A549 (cell line): ENCODE data around the gene TBX6. TPM values are rescaled to one million over a fixed set of nuclear protein-coding genes. Genes with fewer than 3 reads are reported as not detected.
A peak's percentile ranks its signal among the peaks of the same experiment; 100 is the strongest.

ENCODE experiments used
- ATAC-seq, 2 experiments: fragments of 200-7000 bp in 1 of 2; fragments of >200 bp in 1 of 2; cut with Nextera tagmentation in 1 of 2; cut with Tn5 transposase in 1 of 2; 3 replicates each; pipeline versions ENCODE4 v1.8.0 to v1.9.1; 2018 to 2020; ENCODE audit warnings: mild to moderate bottlenecking in 1 of 2, moderate library complexity in 1 of 2
- CTCF ChIA-PET: fragments of 300-600 bp; sonication (Branson Sonifier 250); formaldehyde crosslinking; extraction: SDS; loops from one replicate; lab custom pipeline; 2021; ENCODE audit warnings: antibody characterized with exemption, inconsistent platforms; lab: Yijun Ruan, JAX
- POLR2A ChIA-PET: fragments of 350-600 bp; formaldehyde crosslinking; extraction: SDS; loops from one replicate; lab custom pipeline; 2021; ENCODE audit warnings: antibody characterized with exemption, inconsistent platforms; lab: Yijun Ruan, JAX
- DNase-seq, 2 experiments: peaks; one replicate each; pipeline versions ENCODE4 v3.0.0 to v3.0.0-alpha.2; 2011 to 2016; ENCODE audit warnings: low read depth in 1 of 2, low spot score in 1 of 2
- FAIRE-seq: peaks from 2 replicates; lab custom pipeline; 2011; peaks lifted over from hg19 to GRCh38; lab: Jason Lieb, UNC
- H3K27ac ChIP-seq, 2 experiments: fragments of >200 bp; sonication (Bioruptor Twin); formaldehyde crosslinking; 3 replicates each; pipeline ENCODE4 v1.5.1; 2016 to 2017
- H3K4me1 ChIP-seq: fragments of >200 bp; sonication (Bioruptor Twin); formaldehyde crosslinking; 3 replicates; pipeline ENCODE4 v1.6.1; 2016
- H3K4me2 ChIP-seq: fragments of >200 bp; sonication (Bioruptor Twin); formaldehyde crosslinking; 3 replicates; pipeline ENCODE4 v1.6.1; 2016
- H3K4me3 ChIP-seq: fragments of >200 bp; sonication (Bioruptor Twin); formaldehyde crosslinking; 3 replicates; pipeline ENCODE4 v1.5.1; 2016
- H3K9me3 ChIP-seq: fragments of >200 bp; sonication (Bioruptor Twin); formaldehyde crosslinking; 3 replicates; pipeline ENCODE4 v1.6.1; 2016
- BHLHE40 ChIP-seq: IDR thresholded peaks from 2 replicates; pipeline ENCODE4 v1.6.1; 2012; ENCODE audit warnings: low read depth, low read length, inconsistent platforms
- CHD2 ChIP-seq: fragments of 150-350 bp; IDR thresholded peaks from 2 replicates; pipeline ENCODE4 v1.6.1; 2014; ENCODE audit warnings: low read length; ENCODE audit not compliant: partially characterized antibody
- CTCF ChIP-seq: fragments of >200 bp; sonication (Bioruptor Twin); formaldehyde crosslinking; IDR thresholded peaks from 3 replicates; pipeline ENCODE4 v1.5.1; 2016
- EHF ChIP-seq: fragments of 250-450 bp; sonication (Bioruptor Pico); IDR thresholded peaks from 2 replicates; pipeline ENCODE4 v1.5.0; 2020; ENCODE audit warnings: mild to moderate bottlenecking
- ELK1 ChIP-seq: fragments of 150-350 bp; IDR thresholded peaks from 2 replicates; pipeline ENCODE4 v1.6.1; 2014; ENCODE audit warnings: low read depth, mild to moderate bottlenecking, low read length
- EP300 ChIP-seq, 2 experiments: fragments of >200 bp; sonication (Bioruptor Twin); formaldehyde crosslinking; IDR thresholded peaks; 2 replicates in 1 of 2; 3 replicates in 1 of 2; pipeline ENCODE4 v1.6.1; 2016 to 2017
- FOSL2 ChIP-seq, 2 experiments: fragments of 450-650 bp in 1 of 2; fragments of >200 bp in 1 of 2; sonication (Bioruptor Twin) in 1 of 2; formaldehyde crosslinking; IDR thresholded peaks; 2 replicates each; pipeline versions ENCODE4 v1.5.0 to v1.6.1; 2016 to 2020; ENCODE audit warnings: mild to moderate bottlenecking in 1 of 2, moderate library complexity in 1 of 2
- FOXS1 ChIP-seq: fragments of 250-450 bp; sonication (Bioruptor Pico); IDR thresholded peaks from 2 replicates; pipeline ENCODE4 v1.5.0; 2020; ENCODE audit warnings: mild to moderate bottlenecking, moderate library complexity
- HEYL ChIP-seq: fragments of 250-450 bp; sonication (Bioruptor Pico); IDR thresholded peaks from 2 replicates; pipeline ENCODE4 v1.8.0; 2021; ENCODE audit warnings: mild to moderate bottlenecking, moderate library complexity
- HOXA7 ChIP-seq: fragments of 250-450 bp; sonication (Bioruptor Pico); IDR thresholded peaks from 2 replicates; pipeline ENCODE4 v1.5.0; 2020; ENCODE audit warnings: mild to moderate bottlenecking, moderate library complexity
- HOXB5 ChIP-seq: fragments of 250-450 bp; sonication (Bioruptor Pico); IDR thresholded peaks from 2 replicates; pipeline ENCODE4 v1.5.0; 2020; ENCODE audit warnings: mild to moderate bottlenecking, moderate library complexity
- JUN ChIP-seq, 2 experiments: fragments of >200 bp; sonication (Bioruptor Twin); formaldehyde crosslinking; IDR thresholded peaks; 2 replicates in 1 of 2; 3 replicates in 1 of 2; pipeline ENCODE4 v1.6.1; 2016 to 2017
- JUNB ChIP-seq: fragments of >200 bp; sonication (Bioruptor Twin); formaldehyde crosslinking; IDR thresholded peaks from 2 replicates; pipeline ENCODE4 v1.6.1; 2016
- MAFK ChIP-seq: fragments of 450-650 bp; IDR thresholded peaks from 2 replicates; pipeline ENCODE4 v1.6.1; 2014; ENCODE audit not compliant: partially characterized antibody
- MAX ChIP-seq: IDR thresholded peaks from 2 replicates; pipeline ENCODE4 v1.6.1; 2012
- MYC ChIP-seq: IDR thresholded peaks from 2 replicates; pipeline ENCODE4 v1.6.1; 2012; ENCODE audit warnings: mild to moderate bottlenecking, inconsistent platforms, low read length, improper control_type of control experiment, borderline replicate concordance
- RAD21 ChIP-seq, 2 experiments: fragments of >200 bp in 1 of 2; sonication (Bioruptor Twin) in 1 of 2; formaldehyde crosslinking in 1 of 2; IDR thresholded peaks in 1 of 2; conservative IDR thresholded peaks in 1 of 2; 2 replicates in 1 of 2; 3 replicates in 1 of 2; pipeline ENCODE4 v1.6.1; 2012 to 2018; ENCODE audit warnings: inconsistent platforms in 1 of 2
- RARB ChIP-seq: fragments of 250-450 bp; sonication (Bioruptor Pico); IDR thresholded peaks from 2 replicates; pipeline ENCODE4 v1.8.0; 2021; ENCODE audit warnings: mild to moderate bottlenecking, moderate library complexity
- RCOR1 ChIP-seq: fragments of 150-350 bp; IDR thresholded peaks from 2 replicates; pipeline ENCODE4 v1.6.1; 2014; ENCODE audit warnings: antibody characterized with exemption, low read length, low read depth
- RNF2 ChIP-seq: fragments of 200-600 bp; sonication (generic); IDR thresholded peaks from 2 replicates; pipeline ENCODE4 v1.6.1; 2016; ENCODE audit warnings: low read depth, mild to moderate bottlenecking, antibody characterized with exemption, moderate library complexity, borderline replicate concordance
- SREBF2 ChIP-seq: fragments of 450-650 bp; IDR thresholded peaks from 2 replicates; pipeline ENCODE4 v1.6.1; 2014; ENCODE audit warnings: mild to moderate bottlenecking, moderate library complexity
- TP53 ChIP-seq: fragments of 250-450 bp; sonication (Bioruptor Pico); IDR thresholded peaks from 2 replicates; pipeline ENCODE4 v1.5.0; 2021; ENCODE audit warnings: mild to moderate bottlenecking, moderate library complexity
- ZFP36 ChIP-seq: fragments of 450-650 bp; IDR thresholded peaks from 2 replicates; pipeline ENCODE4 v1.6.1; 2014; ENCODE audit warnings: borderline replicate concordance; ENCODE audit not compliant: partially characterized antibody
- WGBS: methylation state at CpG from one replicate; pipeline ENCODE4 v1.1.6; 2017; ENCODE audit errors: missing lambda C conversion rate; 5-methylcytosine and 5-hydroxymethylcytosine counted together
- polyA plus RNA-seq, 4 experiments: library from polyadenylated mRNA; depleted of rRNA in 3 of 4; stranded (reverse); fragments of >200 nt; fragmentation: RNase III in 1 of 4; extraction: RNeasy Plus Mini Kit Qiagen cat#74134 plus additional on column Dnase treatment in 1 of 4; gene quantifications; 2 replicates in 3 of 4; 3 replicates in 1 of 4; pipeline ENCODE4 v1.2.3, GENCODE V29; 2011 to 2017

Gene TBX6
- polyA plus RNA-seq, 2 of the 4 experiments (the other 2 are of a cell fraction) = 0.14 to 0.63 TPM

DNA sequence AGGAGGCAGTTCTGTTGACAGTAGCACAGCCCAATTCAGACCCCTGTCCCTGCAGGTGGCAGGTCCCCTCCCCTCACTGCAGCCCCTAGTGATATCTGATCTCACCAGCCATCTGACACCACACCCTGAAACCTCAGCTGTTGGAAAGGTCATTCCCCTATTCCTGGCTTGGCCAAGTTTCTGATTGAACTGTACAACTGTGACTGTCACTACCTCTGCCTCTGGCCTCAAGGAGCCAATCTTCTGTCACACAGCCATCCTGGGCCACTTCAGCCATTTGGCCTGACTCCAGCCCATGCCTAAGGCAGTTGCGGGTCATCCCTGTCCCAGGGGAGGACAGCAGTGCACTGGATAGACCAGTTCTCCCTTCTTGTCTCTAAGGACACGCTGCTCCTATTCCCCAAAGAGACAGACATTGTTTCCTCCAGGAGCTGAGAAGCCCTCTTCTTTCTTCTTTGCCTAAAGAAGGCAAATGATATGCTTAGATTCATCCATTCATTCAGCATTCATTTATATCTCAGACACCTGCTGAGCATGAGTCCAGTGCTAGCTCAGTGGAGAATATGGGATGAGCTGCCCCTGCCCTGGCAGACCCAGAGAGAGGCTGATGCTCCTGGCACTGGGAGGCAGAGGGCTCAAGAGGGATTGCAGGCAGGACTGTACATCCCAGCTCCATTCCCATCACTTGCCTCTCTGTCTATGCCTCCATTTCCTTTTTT is 30.7 kb downstream of the TBX6 start (continued):
- no peak for TF ChIP-seq ELK1
- no peak for TF ChIP-seq TP53 (CRISPR knock-in tag)

- H3K27ac ChIP-seq = no peak overlapping the region
- WGBS = 83% methylated on average over 4 of the region's 4 CpGs
- H3K4me1 ChIP-seq = peaks cover 9% of the 10 kb centered on the region; the same call in 2 of the 3 replicates
- H3K4me3 ChIP-seq = no peak overlapping the region
- ATAC-seq = no peak
- H3K4me2 ChIP-seq = no peak overlapping the region
- CTCF ChIA-PET = interaction anchor here (7.3 to 9.9 kb wide), 2 partner anchors 28 to 31 kb away, joined by 36 to 119 read pairs; partner anchors contain the start of genes TBX6 and TLCD3B
- H3K9me3 ChIP-seq = no peaks in the 10 kb centered on the region
- TF ChIP-seq CTCF (no peak), HOXB5 (CRISPR knock-in tag) (no peak), BHLHE40 (no peak), HEYL (CRISPR knock-in tag) (no peak), RNF2 (no peak), CHD2 (no peak), SREBF2 (no peak), HOXA7 (CRISPR knock-in tag) (no peak), MYC (no peak), MAX (no peak), ZFP36 (no peak), EP300 (IDR thresholded peaks at IDR 0.05) (no peak), EHF (CRISPR knock-in tag) (no peak), RARB (CRISPR knock-in tag) (no peak), MAFK (no peak), FOXS1 (CRISPR knock-in tag) (no peak), JUN (IDR thresholded peaks at IDR 0.05) (no peak), RCOR1 (no peak), FOSL2 (IDR thresholded peaks at IDR 0.05) (no peak), FOSL2 (CRISPR knock-in tag; IDR thresholded peaks at IDR 0.05) (no peak)
- POLR2A ChIA-PET = no interaction called here
- no peak for DNase-seq
- FAIRE-seq = no peak
Measured at GRCh38 chr16:30060346-30060745, 31.4 kb downstream of the TBX6 start.

DNA sequence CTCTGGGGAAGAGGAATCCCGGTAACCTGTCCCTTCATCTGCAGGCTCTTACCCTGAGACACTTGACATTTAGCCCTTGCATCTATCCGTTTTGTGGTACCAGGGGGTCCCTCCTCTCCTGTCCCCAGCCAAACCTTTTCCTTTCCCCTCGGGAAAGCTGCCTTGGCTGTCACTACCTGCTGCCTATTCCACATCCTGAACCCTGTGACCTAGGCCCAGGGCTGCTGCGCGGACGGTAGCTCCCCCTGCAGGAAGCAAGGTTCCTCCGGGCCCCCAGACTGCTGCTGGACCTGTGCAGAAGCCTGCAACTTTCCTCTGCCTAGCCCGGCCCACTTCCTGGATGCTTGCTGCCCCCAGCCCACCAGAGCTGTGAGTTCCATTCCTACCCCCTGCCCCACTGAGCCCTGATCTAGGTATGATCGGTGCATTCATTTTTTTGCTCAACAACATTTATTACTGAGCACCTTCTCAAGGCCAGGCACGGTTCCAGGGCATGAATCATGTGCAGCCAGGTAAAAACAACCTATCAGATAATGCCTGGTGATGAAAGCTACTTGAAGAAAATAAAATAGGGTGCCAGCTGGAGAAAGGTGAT is 36.7 kb downstream of the TBX6 start:
- TF ChIP-seq CTCF (peak; percentile 38), RAD21 (conservative IDR thresholded peaks at IDR 0.05 in 1 of 2, IDR thresholded peaks at IDR 0.05 in 1 of 2) (peak in 1 of 2 experiments; percentile 50; a peak in 3 of 5 replicates), JUNB (no peak), BHLHE40 (no peak)
- WGBS = 34% methylated on average over 9 of the region's 10 CpGs
- DNase-seq = peak; percentile 67 to 81
- Histone ChIP-seq H3K4me1 (peaks cover 22% of the 10 kb centered on the region), H3K27ac (peak overlapping the region in 1 of 2 experiments; percentile 88; a peak in 1 of 6 replicates), H3K4me3 (no peak overlapping the region), H3K4me2 (peak overlapping the region; percentile 30; the same call in 2 of the 3 replicates), H3K9me3 (no peaks in the 10 kb centered on the region)
- no peak for FAIRE-seq
- peak; percentile 80 to 87 for ATAC-seq
- CTCF ChIA-PET = interaction anchor here (0.8 to 7.3 kb wide), 15 partner anchors 8 to 363 kb away, joined by 3 to 44 read pairs (median 4); partner anchors contain the start of genes ALDOA, PAGR1, PPP4C and TBX6
- POLR2A ChIA-PET = interaction anchor here (0.6 to 4.6 kb wide), 3 partner anchors 9 to 101 kb away, joined by 3 to 51 read pairs (median 5); partner anchors contain the start of gene ALDOA
